Duodenal mucosa (tissue), 2 donors: ENCODE data around the gene TMED8.
A peak's percentile ranks its signal among the peaks of the same experiment; 100 is the strongest.
"Not testable (repeated sequence)": the region's sequence is repeated elsewhere in the genome, so short reads cannot be mapped to it uniquely, and the experiment has no call there.

Source experiments
- H3K27ac ChIP-seq: one replicate; pipeline ENCODE4 v1.7.0; 2013; ENCODE audit warnings: low read depth, low read length
- H3K27me3 ChIP-seq, 2 donors: one replicate each; pipeline ENCODE4 v1.7.0; 2013; ENCODE audit warnings: low read length in 2 of 2, control low read depth in 1 of 2; ENCODE audit not compliant: insufficient read depth in 2 of 2, control insufficient read depth in 1 of 2
- H3K36me3 ChIP-seq, 2 donors: one replicate each; pipeline ENCODE4 v1.7.0; 2013; ENCODE audit warnings: low read length in 2 of 2, control low read depth in 1 of 2; ENCODE audit not compliant: insufficient read depth in 2 of 2, control insufficient read depth in 1 of 2
- H3K4me1 ChIP-seq, 2 donors: one replicate each; pipeline ENCODE4 v1.7.0; 2013; ENCODE audit warnings: low read length in 2 of 2, control low read depth in 1 of 2; ENCODE audit not compliant: insufficient read depth in 2 of 2, control insufficient read depth in 1 of 2
- H3K4me3 ChIP-seq, 2 donors: one replicate each; pipeline ENCODE4 v1.7.0; 2013; ENCODE audit warnings: low read length in 2 of 2, low read depth in 1 of 2
- H3K9ac ChIP-seq, 2 donors: one replicate each; pipeline ENCODE4 v1.7.0; 2013; ENCODE audit warnings: low read length in 2 of 2, low read depth in 1 of 2
- H3K9me3 ChIP-seq, 2 donors: one replicate each; pipeline ENCODE4 v1.7.0; 2013; ENCODE audit warnings: low read length in 2 of 2, control low read depth in 1 of 2; ENCODE audit not compliant: control insufficient read depth in 1 of 2

The TMED8 gene

GRCh38 chr14:77376771-77377501 lies at the start of gene TMED8, which contains the start of gene SAMD15:
Gene TMED8 (minus strand): TSS chr14:77377094. CDS start chr14:77377053, 41 bp downstream.
Gene SAMD15 (plus strand): TSS chr14:77377379. CDS start chr14:77377419, 40 bp downstream.
- no peaks in the 10 kb centered on the region for H3K27me3 ChIP-seq
- peak within 1 kb of the TSS; percentile 73 to 80 for H3K9ac ChIP-seq
- H3K27ac ChIP-seq: peak within 1 kb of the TSS; percentile 74
- no peaks in the 10 kb centered on the region for H3K9me3 ChIP-seq
- H3K4me3 ChIP-seq: peak within 1 kb of the TSS; percentile 92 to 98
- H3K36me3 ChIP-seq: no peaks in the 10 kb centered on the region
- peaks cover 11 to 24% of the 10 kb centered on the region in 2 donors for H3K4me1 ChIP-seq

GRCh38 chr14:77426396-77426795 lies 49.5 kb upstream of the TMED8 start:
- H3K27me3 ChIP-seq: no peaks in the 10 kb centered on the region
- H3K9me3 ChIP-seq: no peaks in the 10 kb centered on the region
- no peak overlapping the region for H3K4me3 ChIP-seq
- no peak overlapping the region for H3K27ac ChIP-seq
- H3K9ac ChIP-seq: no peak overlapping the region
- H3K4me1 ChIP-seq: no peaks in the 10 kb centered on the region
- H3K36me3 ChIP-seq: peaks cover 57 to 78% of the 10 kb centered on the region in 2 donors

GRCh38 chr14:77424862-77425261 lies 48.0 kb upstream of the TMED8 start:
- Histone ChIP-seq H3K36me3 (peaks cover 57 to 71% of the 10 kb centered on the region in 2 donors), H3K9ac (no peak overlapping the region), H3K4me3 (no peak overlapping the region), H3K9me3 (peaks cover under 1 to 6% of the 10 kb centered on the region in 2 donors), H3K27ac (no peak overlapping the region), H3K27me3 (no peaks in the 10 kb centered on the region), H3K4me1 (no peaks in the 10 kb centered on the region)

- Histone ChIP-seq H3K27ac (no peak within 1 kb of the TSS), H3K4me3 (no peak within 1 kb of the TSS), H3K27me3 (no peaks in the 10 kb centered on the region), H3K9me3 (peaks cover 4 to 10% of the 10 kb centered on the region in 2 donors), H3K36me3 (peaks cover 43 to 59% of the 10 kb centered on the region in 2 donors), H3K9ac (no peak within 1 kb of the TSS), H3K4me1 (no peaks in the 10 kb centered on the region)
Observed at GRCh38 chr14:77423423-77423822, 46.5 kb upstream of the TMED8 start, which contains the start of gene NOXRED1. Gene NOXRED1 (minus strand): TSS chr14:77423523. CDS start chr14:77422889, 634 bp downstream.

GRCh38 chr14:77421201-77421600 lies 44.3 kb upstream of the TMED8 start:
- Histone ChIP-seq H3K4me1 (no peaks in the 10 kb centered on the region), H3K27me3 (no peaks in the 10 kb centered on the region), H3K4me3 (no peak overlapping the region), H3K27ac (no peak overlapping the region), H3K9ac (no peak overlapping the region), H3K9me3 (peaks cover 4 to 10% of the 10 kb centered on the region in 2 donors), H3K36me3 (peaks cover 24 to 37% of the 10 kb centered on the region in 2 donors)

- no peaks in the 10 kb centered on the region for H3K36me3 ChIP-seq
- no peak overlapping the region for H3K9ac ChIP-seq
- no peaks in the 10 kb centered on the region for H3K4me1 ChIP-seq
- H3K4me3 ChIP-seq: no peak overlapping the region
- H3K27ac ChIP-seq: no peak overlapping the region
- peaks cover 4 to 10% of the 10 kb centered on the region in 2 donors for H3K9me3 ChIP-seq
- H3K27me3 ChIP-seq: no peaks in the 10 kb centered on the region
Observed at GRCh38 chr14:77416836-77417235, 39.9 kb upstream of the TMED8 start.

GRCh38 chr14:77416098-77416497 lies 39.2 kb upstream of the TMED8 start:
- not testable (repeated sequence) for H3K27me3 ChIP-seq, H3K4me1 ChIP-seq, H3K9ac ChIP-seq, H3K4me3 ChIP-seq, H3K36me3 ChIP-seq, H3K27ac ChIP-seq
- peaks cover 4 to 10% of the 10 kb centered on the region in 2 donors for H3K9me3 ChIP-seq

- not testable (repeated sequence) for H3K27me3 ChIP-seq, H3K36me3 ChIP-seq, H3K4me1 ChIP-seq, H3K9ac ChIP-seq, H3K27ac ChIP-seq, H3K4me3 ChIP-seq, H3K9me3 ChIP-seq
Observed at GRCh38 chr14:77415403-77416030, 38.6 kb upstream of the TMED8 start.

- H3K9me3 ChIP-seq: no peaks in the 10 kb centered on the region
- no peak overlapping the region for H3K27ac ChIP-seq
- H3K27me3 ChIP-seq: no peaks in the 10 kb centered on the region
- H3K9ac ChIP-seq: no peak overlapping the region
- H3K4me3 ChIP-seq: no peak overlapping the region
- H3K36me3 ChIP-seq: no peaks in the 10 kb centered on the region
- H3K4me1 ChIP-seq: no peaks in the 10 kb centered on the region
Observed at GRCh38 chr14:77409131-77409533, 32.2 kb upstream of the TMED8 start.

GRCh38 chr14:77407158-77407557 lies 30.3 kb upstream of the TMED8 start:
- Histone ChIP-seq H3K4me3 (no peak overlapping the region), H3K9ac (no peak overlapping the region), H3K27ac (no peak overlapping the region), H3K36me3 (no peaks in the 10 kb centered on the region), H3K9me3 (no peaks in the 10 kb centered on the region), H3K27me3 (no peaks in the 10 kb centered on the region), H3K4me1 (no peaks in the 10 kb centered on the region)
